Testis (tissue), 2 donors: ENCODE data around the gene GRID1.

ENCODE experiments used
- CTCF ChIP-seq, 3 experiments: fragments of 450-650 bp in 2 of 3; fragments of 200-600 bp in 1 of 3; sonication (generic) in 1 of 3; IDR thresholded peaks; one replicate each; pipeline ENCODE4 v1.5.1; 2016 to 2019; ENCODE audit warnings: antibody characterized with exemption in 3 of 3, mild to moderate bottlenecking in 2 of 3, moderate library complexity in 1 of 3
- POLR2A ChIP-seq: fragments of 450-650 bp; IDR thresholded peaks from one replicate; pipeline ENCODE4 v1.6.1; 2017; ENCODE audit warnings: antibody characterized with exemption, mild to moderate bottlenecking, moderate library complexity

GRCh38 chr10:86224354-86225102, 142.1 kb downstream of the GRID1 start:
- TF ChIP-seq CTCF (IDR thresholded peaks at IDR 0.05) = no peak
- no peak for TF ChIP-seq POLR2A
